Kidney epithelial cell (primary cell): ENCODE data around the gene PSMG4. TPM values are rescaled to one million over a fixed set of nuclear protein-coding genes. Genes with fewer than 3 reads are reported as not detected.

Experiments used
- DNase-seq: peaks from one replicate; pipeline ENCODE4 v3.0.0-alpha.2; 2010; ENCODE audit warnings: low read depth
- H3K27me3 ChIP-seq: 2 replicates; pipeline ENCODE4 v1.6.0; 2011; ENCODE audit warnings: low read length; ENCODE audit not compliant: control insufficient read depth, insufficient read depth
- H3K36me3 ChIP-seq: 2 replicates; pipeline ENCODE4 v1.5.1; 2011; ENCODE audit warnings: low read length; ENCODE audit not compliant: control insufficient read depth, insufficient read depth
- H3K4me3 ChIP-seq: 2 replicates; pipeline ENCODE4 v1.5.1; 2011; ENCODE audit warnings: low read depth, mild to moderate bottlenecking, control low read depth, low read length
- total RNA-seq: library from RNA; depleted of rRNA; stranded (reverse); fragments of >200 nt; gene quantifications from 2 replicates; pipeline ENCODE4 v1.2.3, GENCODE V29; 2015
- TF ChIP-seq, protein P1 (sequence below): IDR thresholded peaks from 2 replicates; pipeline ENCODE4 v1.5.1; 2011; ENCODE audit warnings: mild to moderate bottlenecking, moderate library complexity, low read length, control low read depth, inconsistent platforms; ENCODE audit not compliant: insufficient read depth, poor library complexity, severe bottlenecking

Gene PSMG4
- total RNA-seq, 1 donor from 2014 or later, result 26.5 TPM

- DNase-seq, result no peak
- no peaks in the 10 kb centered on the region for H3K27me3 ChIP-seq
- H3K36me3 ChIP-seq, result no peaks in the 10 kb centered on the region
- TF ChIP-seq, protein P1, sequence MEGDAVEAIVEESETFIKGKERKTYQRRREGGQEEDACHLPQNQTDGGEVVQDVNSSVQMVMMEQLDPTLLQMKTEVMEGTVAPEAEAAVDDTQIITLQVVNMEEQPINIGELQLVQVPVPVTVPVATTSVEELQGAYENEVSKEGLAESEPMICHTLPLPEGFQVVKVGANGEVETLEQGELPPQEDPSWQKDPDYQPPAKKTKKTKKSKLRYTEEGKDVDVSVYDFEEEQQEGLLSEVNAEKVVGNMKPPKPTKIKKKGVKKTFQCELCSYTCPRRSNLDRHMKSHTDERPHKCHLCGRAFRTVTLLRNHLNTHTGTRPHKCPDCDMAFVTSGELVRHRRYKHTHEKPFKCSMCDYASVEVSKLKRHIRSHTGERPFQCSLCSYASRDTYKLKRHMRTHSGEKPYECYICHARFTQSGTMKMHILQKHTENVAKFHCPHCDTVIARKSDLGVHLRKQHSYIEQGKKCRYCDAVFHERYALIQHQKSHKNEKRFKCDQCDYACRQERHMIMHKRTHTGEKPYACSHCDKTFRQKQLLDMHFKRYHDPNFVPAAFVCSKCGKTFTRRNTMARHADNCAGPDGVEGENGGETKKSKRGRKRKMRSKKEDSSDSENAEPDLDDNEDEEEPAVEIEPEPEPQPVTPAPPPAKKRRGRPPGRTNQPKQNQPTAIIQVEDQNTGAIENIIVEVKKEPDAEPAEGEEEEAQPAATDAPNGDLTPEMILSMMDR, result no peak
- no peak overlapping the region for H3K4me3 ChIP-seq
These were observed 46.4 kb downstream of the PSMG4 start for GRCh38 chr6:3305216-3305565.

- Histone ChIP-seq H3K27me3 (no peaks in the 10 kb centered on the region), H3K36me3 (no peaks in the 10 kb centered on the region), H3K4me3 (no peak overlapping the region)
- no peak for DNase-seq
- TF ChIP-seq, protein P1, result no peak
These were observed 47.1 kb downstream of the PSMG4 start for GRCh38 chr6:3305831-3306230.

DNA sequence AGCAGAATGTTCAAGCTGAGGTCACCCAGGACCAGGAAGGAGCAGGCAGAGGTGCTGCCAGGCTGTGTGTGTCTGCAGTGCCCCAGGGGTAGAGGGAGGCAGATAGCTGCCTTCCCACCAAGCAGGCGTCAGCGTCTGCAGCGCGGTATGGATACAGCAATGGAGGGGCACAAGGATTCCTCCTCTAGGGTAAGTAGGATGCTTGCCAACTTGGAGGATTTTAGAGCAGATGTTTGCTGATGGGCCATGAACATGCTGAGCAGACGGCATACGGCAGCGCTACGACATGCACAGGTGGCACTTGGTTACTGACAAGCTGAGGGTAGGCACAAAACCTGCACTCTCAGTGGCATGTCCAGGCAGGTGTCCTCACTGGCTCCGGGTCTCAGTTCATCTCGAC is 48.1 kb downstream of the PSMG4 start:
- Histone ChIP-seq H3K36me3 (no peaks in the 10 kb centered on the region), H3K4me3 (no peak overlapping the region), H3K27me3 (no peaks in the 10 kb centered on the region)
- TF ChIP-seq, protein P1, result no peak
- no peak for DNase-seq

DNA sequence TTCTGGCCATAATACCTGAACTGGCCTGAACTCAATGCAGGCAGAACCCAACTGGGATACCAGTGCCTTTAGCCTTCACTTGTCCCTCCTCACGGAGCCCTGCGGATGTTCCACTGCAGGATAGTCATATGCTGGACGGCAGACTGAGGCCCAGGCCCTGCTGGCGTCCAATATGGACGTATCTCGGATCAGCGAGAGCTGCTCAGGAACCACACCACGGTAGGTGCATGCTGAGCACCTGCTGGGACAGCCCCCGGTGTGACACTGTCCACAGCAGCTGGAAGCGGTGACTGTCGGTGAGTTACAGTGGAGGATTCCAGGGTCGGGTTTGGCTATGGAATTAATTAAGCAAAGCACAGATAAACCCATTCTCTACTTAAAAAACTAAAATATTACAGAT is 48.7 kb downstream of the PSMG4 start:
- H3K4me3 ChIP-seq, result no peak overlapping the region
- H3K27me3 ChIP-seq, result no peaks in the 10 kb centered on the region
- H3K36me3 ChIP-seq, result no peaks in the 10 kb centered on the region
- no peak for DNase-seq
- TF ChIP-seq, protein P1, result no peak

DNA sequence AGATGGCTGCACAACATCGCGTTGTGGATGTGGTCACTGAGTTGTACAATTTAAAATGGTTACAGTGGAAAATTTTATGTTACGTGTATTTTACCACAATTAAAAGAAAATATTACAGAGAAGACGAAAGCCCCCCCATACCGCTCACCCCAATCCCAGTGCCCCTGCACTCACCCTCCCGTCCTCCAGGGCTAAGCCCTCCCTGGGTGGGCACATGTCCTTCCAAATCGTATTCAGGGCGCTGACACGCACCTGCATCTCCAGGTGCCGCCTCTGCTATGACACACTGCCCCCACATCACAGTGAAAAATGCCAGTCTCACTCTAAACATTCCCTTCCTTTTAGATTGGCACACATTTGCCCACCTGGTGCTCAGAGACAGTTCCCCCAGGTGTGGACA is 49.4 kb downstream of the PSMG4 start:
- Histone ChIP-seq H3K4me3 (no peak overlapping the region), H3K27me3 (no peaks in the 10 kb centered on the region), H3K36me3 (no peaks in the 10 kb centered on the region)
- no peak for DNase-seq
- TF ChIP-seq, protein P1, result no peak

GRCh38 chr6:3309391-3310050 is 50.8 kb downstream of the PSMG4 start:
- no peak overlapping the region for H3K4me3 ChIP-seq
- no peak for DNase-seq
- H3K27me3 ChIP-seq, result no peaks in the 10 kb centered on the region
- TF ChIP-seq, protein P1, result no peak
- H3K36me3 ChIP-seq, result no peaks in the 10 kb centered on the region
